Amygdala (tissue), 56 donors: ENCODE measurements around the gene SPRED1.

ENCODE experiments used
- DNase-seq, 56 donors: peaks; one replicate each; lab custom pipeline; 2025; lab: John Stamatoyannopoulos, UW

SPRED1 gene

GRCh38 chr15:38252481-38253350, at the start of gene SPRED1:
Gene SPRED1, plus strand, starts transcription at chr15:38252836. Its CDS starts 350 bp downstream, at chr15:38253186.
- DNase-seq = peak in 49 of 56 donors; percentile 37 to 88 (median 64)

GRCh38 chr15:38205526-38206272, 46.9 kb upstream of the SPRED1 start:
- peak in 1 of 56 donors; percentile 14 for DNase-seq

- no peak for DNase-seq
Measured at GRCh38 chr15:38207621-38208020, 45.0 kb upstream of the SPRED1 start.

- DNase-seq = no peak
Measured at GRCh38 chr15:38208206-38208605, 44.4 kb upstream of the SPRED1 start.

GRCh38 chr15:38208779-38209178, 43.9 kb upstream of the SPRED1 start:
- DNase-seq = no peak

- DNase-seq = no peak
Measured at GRCh38 chr15:38211249-38211648, 41.4 kb upstream of the SPRED1 start.

- DNase-seq = no peak
Measured at GRCh38 chr15:38211811-38212210, 40.8 kb upstream of the SPRED1 start.

GRCh38 chr15:38212729-38213351, 39.8 kb upstream of the SPRED1 start:
- no peak for DNase-seq

GRCh38 chr15:38213356-38213755, 39.3 kb upstream of the SPRED1 start:
- DNase-seq = no peak

- no peak for DNase-seq
Measured at GRCh38 chr15:38215707-38216106, 36.9 kb upstream of the SPRED1 start.

GRCh38 chr15:38216763-38217162, 35.9 kb upstream of the SPRED1 start:
- DNase-seq = no peak

- no peak for DNase-seq
Measured at GRCh38 chr15:38217191-38217595, 35.4 kb upstream of the SPRED1 start.

- DNase-seq = no peak
Measured at GRCh38 chr15:38217788-38218609, 34.6 kb upstream of the SPRED1 start.

GRCh38 chr15:38220606-38221273, 31.9 kb upstream of the SPRED1 start:
- DNase-seq = peak in 4 of 56 donors; percentile 12 to 19 (median 16)

GRCh38 chr15:38224486-38224885, 28.1 kb upstream of the SPRED1 start:
- DNase-seq = no peak

- DNase-seq = no peak
Measured at GRCh38 chr15:38225381-38225780, 27.3 kb upstream of the SPRED1 start.

GRCh38 chr15:38226608-38227266, 25.9 kb upstream of the SPRED1 start:
- peak in 46 of 56 donors; percentile 1 to 92 (median 58) for DNase-seq

- DNase-seq = no peak
Measured at GRCh38 chr15:38227941-38228340, 24.7 kb upstream of the SPRED1 start.

- DNase-seq = no peak
Measured at GRCh38 chr15:38228618-38229017, 24.0 kb upstream of the SPRED1 start.
